K562 (cell line): ENCODE results near the gene HRH3. TPM values are rescaled to one million over a fixed set of nuclear protein-coding genes. Genes with fewer than 3 reads are reported as not detected.

Experiments
- ATAC-seq: fragments of 200-7000 bp; cut with Tn5 transposase; 3 replicates; pipeline ENCODE4 v1.9.1; 2020; ENCODE audit warnings: moderate library complexity
- BruUV-seq: library from RNA; stranded (reverse); fragments of 400-500 nt; replicated peaks from 2 replicates; lab custom pipeline; 2021; lab: Mats Ljungman, UMichigan
- CTCF ChIA-PET: fragments of 300-600 bp; formaldehyde crosslinking; extraction: SDS; loops from one replicate; lab custom pipeline; 2021; ENCODE audit warnings: low intra/inter-chr PET ratio; lab: Yijun Ruan, JAX
- POLR2A ChIA-PET: fragments of 300-600, 350-650 bp; sonication (Branson Sonifier 250); formaldehyde crosslinking; extraction: SDS; loops from one replicate; lab custom pipeline; 2021; ENCODE audit warnings: antibody characterized with exemption, inconsistent platforms; lab: Yijun Ruan, JAX
- DNase-seq, 4 experiments: peaks; one replicate each; pipeline versions ENCODE4 v3.0.0 to v3.0.0-alpha.2; 2011 to 2018; ENCODE audit warnings: low spot score in 3 of 4, mixed read lengths in 3 of 4; ENCODE audit errors: extremely low read depth in 1 of 4
- FAIRE-seq: peaks from 2 replicates; lab custom pipeline; 2011; peaks lifted over from hg19 to GRCh38; lab: Jason Lieb, UNC
- H2AFZ ChIP-seq: 2 replicates; pipeline ENCODE4 v1.6.0; 2011; ENCODE audit warnings: low read depth, low read length, control low read depth, inconsistent platforms
- H3K27ac ChIP-seq: fragments of 200-600 bp; 3 replicates; pipeline ENCODE4 v1.8.0; 2011; ENCODE audit warnings: low read depth, mild to moderate bottlenecking, control low read depth, inconsistent platforms, low read length, moderate library complexity, mixed read lengths; ENCODE audit errors: extremely low read depth
- H3K27me3 ChIP-seq, 2 experiments: fragments of 300-600 bp in 1 of 2; 2 replicates in 1 of 2; 3 replicates in 1 of 2; pipeline versions ENCODE4 v1.6.0 to v1.8.0; 2011; ENCODE audit warnings: inconsistent platforms in 2 of 2, low read length in 2 of 2, mild to moderate bottlenecking in 1 of 2, mixed read lengths in 1 of 2, moderate library complexity in 1 of 2; ENCODE audit not compliant: control insufficient read depth in 2 of 2, insufficient read depth in 2 of 2
- H3K36me3 ChIP-seq: fragments of 300-600 bp; 3 replicates; pipeline ENCODE4 v1.8.0; 2011; ENCODE audit warnings: mild to moderate bottlenecking, low read length, inconsistent platforms; ENCODE audit not compliant: control insufficient read depth, insufficient read depth
- H3K4me1 ChIP-seq, 2 experiments: fragments of 200-600 bp in 1 of 2; replicated peaks in 1 of 2; 2 replicates in 1 of 2; 3 replicates in 1 of 2; pipeline versions ENCODE4 v1.5.1 to v1.8.0; 2011; ENCODE audit warnings: inconsistent platforms in 2 of 2, low read length in 2 of 2, mild to moderate bottlenecking in 1 of 2, mixed read lengths in 1 of 2, moderate library complexity in 1 of 2; ENCODE audit not compliant: control insufficient read depth in 2 of 2, insufficient read depth in 2 of 2
- H3K4me2 ChIP-seq: 2 replicates; pipeline ENCODE4 v1.6.1; 2011; ENCODE audit warnings: low read length, control low read depth, inconsistent platforms, mixed read lengths; ENCODE audit not compliant: insufficient read depth
- H3K4me3 ChIP-seq: fragments of 200-600 bp; sonication (generic), shearing (Covaris generic); 2 replicates; pipeline ENCODE4 v1.5.1; 2016; ENCODE audit warnings: control low read depth, inconsistent platforms
- H3K79me2 ChIP-seq: fragments of 200-600 bp; 3 replicates; pipeline ENCODE4 v1.8.0; 2011; ENCODE audit warnings: low read length, inconsistent platforms; ENCODE audit not compliant: control insufficient read depth, insufficient read depth
- H3K9ac ChIP-seq, 2 experiments: 2 replicates each; pipeline versions ENCODE4 v1.6.0 to v1.6.1; 2011; ENCODE audit warnings: low read depth in 2 of 2, low read length in 2 of 2, control low read depth in 1 of 2, inconsistent platforms in 1 of 2, mild to moderate bottlenecking in 1 of 2, mixed read lengths in 1 of 2; ENCODE audit not compliant: insufficient read depth in 1 of 2
- H3K9me1 ChIP-seq: one replicate; pipeline ENCODE4 v1.6.0; 2011; ENCODE audit warnings: inconsistent platforms, mild to moderate bottlenecking, low read length, moderate library complexity; ENCODE audit not compliant: control insufficient read depth, insufficient read depth
- H3K9me3 ChIP-seq: replicated peaks from 2 replicates; pipeline ENCODE4 v1.5.1; 2011; ENCODE audit warnings: low read depth, low read length, inconsistent platforms; ENCODE audit not compliant: control insufficient read depth, insufficient read depth
- H4K20me1 ChIP-seq: replicated peaks from 2 replicates; pipeline ENCODE4 v1.6.1; 2011; ENCODE audit warnings: low read length, inconsistent platforms, mixed read lengths; ENCODE audit not compliant: control insufficient read depth, insufficient read depth
- DLX4 ChIP-seq: fragments of 250-450 bp; sonication (Bioruptor Pico); IDR thresholded peaks from 2 replicates; pipeline ENCODE4 v1.6.1; 2021; ENCODE audit warnings: mild to moderate bottlenecking
- FOXA3 ChIP-seq, 2 experiments: fragments of 450-650 bp in 1 of 2; sonication (generic) in 1 of 2; formaldehyde crosslinking; IDR thresholded peaks in 1 of 2; conservative IDR thresholded peaks in 1 of 2; 2 replicates each; pipeline versions ENCODE4 v1.4.0 to v1.8.0; 2020 to 2022; ENCODE audit warnings: mild to moderate bottlenecking in 2 of 2, missing genetic modification reagents in 1 of 2
- GABPA ChIP-seq: fragments of 200-800 bp; sonication (Bioruptor generic); conservative IDR thresholded peaks from 2 replicates; pipeline ENCODE4 v1.6.1; 2016; ENCODE audit warnings: low read depth, missing genetic modification characterization, missing compliant biosample characterization
- MCM2 ChIP-seq: fragments of 450-650 bp; IDR thresholded peaks from 2 replicates; pipeline ENCODE4 v1.6.1; 2017; ENCODE audit warnings: low read depth, mild to moderate bottlenecking
- MYNN ChIP-seq, 2 experiments: sonication (generic); formaldehyde crosslinking in 1 of 2; IDR thresholded peaks; 2 replicates each; pipeline versions ENCODE4 v1.5.0 to v1.6.1; 2016 to 2020; ENCODE audit warnings: antibody characterized with exemption in 1 of 2, missing genetic modification reagents in 1 of 2
- RBBP5 ChIP-seq: fragments of 200-600 bp; sonication (generic); IDR thresholded peaks from 2 replicates; pipeline ENCODE4 v1.6.1; 2012; ENCODE audit warnings: borderline replicate concordance, mild to moderate bottlenecking, low read length, control low read depth, inconsistent platforms; ENCODE audit not compliant: insufficient read depth, poor library complexity, severe bottlenecking
- RBFOX2 ChIP-seq: fragments of 200-400 bp; formaldehyde crosslinking; IDR thresholded peaks from 2 replicates; pipeline ENCODE4 v1.6.1; 2017; ENCODE audit warnings: low read depth, mild to moderate bottlenecking, low read length, moderate library complexity
- RBM39 ChIP-seq: fragments of 200-400 bp; formaldehyde crosslinking; optimal IDR thresholded peaks from 2 replicates; pipeline ENCODE3; 2018; ENCODE audit warnings: low read depth, low read length
- SAFB2 ChIP-seq: fragments of 200-400 bp; formaldehyde crosslinking; IDR thresholded peaks from 2 replicates; pipeline ENCODE4 v1.6.1; 2018; ENCODE audit warnings: borderline replicate concordance, low read length, low read depth, moderate library complexity; ENCODE audit not compliant: severe bottlenecking
- SAP30 ChIP-seq: fragments of 200-600 bp; sonication (generic); IDR thresholded peaks from 2 replicates; pipeline ENCODE4 v1.6.1; 2012; ENCODE audit warnings: borderline replicate concordance, low read depth, mild to moderate bottlenecking, moderate library complexity, low read length, control low read depth, inconsistent platforms; ENCODE audit not compliant: insufficient read depth, poor library complexity, severe bottlenecking
- TARDBP ChIP-seq: fragments of 450-650 bp; IDR thresholded peaks from 2 replicates; pipeline ENCODE4 v1.6.1; 2016
- THRB ChIP-seq: fragments of 450-650 bp; formaldehyde crosslinking; conservative IDR thresholded peaks from 2 replicates; pipeline ENCODE4 v1.4.0; 2022; ENCODE audit warnings: mild to moderate bottlenecking, missing genetic modification characterization
- UBTF ChIP-seq, 2 experiments: IDR thresholded peaks; 2 replicates each; pipeline ENCODE4 v1.6.1; 2012; ENCODE audit warnings: improper control_type of control experiment in 2 of 2, low read depth in 2 of 2, low read length in 2 of 2, borderline replicate concordance in 1 of 2
- ZFX ChIP-seq: sonication (generic); formaldehyde crosslinking; IDR thresholded peaks from 2 replicates; pipeline ENCODE4 v1.8.0; 2022; ENCODE audit warnings: mild to moderate bottlenecking, missing genetic modification reagents, moderate library complexity
- ZNF766 ChIP-seq: fragments of 200-800 bp; sonication (Bioruptor generic); conservative IDR thresholded peaks from 2 replicates; pipeline ENCODE4 v1.6.1; 2016; ENCODE audit warnings: missing genetic modification characterization, missing compliant biosample characterization
- WGBS: fragments of 100-300 bp; shearing (Covaris generic); methylation state at CpG from one replicate; pipeline ENCODE4 v1.1.6; 2016; ENCODE audit warnings: low coverage, mixed read lengths; ENCODE audit not compliant: insufficient coverage; ENCODE audit errors: missing lambda C conversion rate; 5-methylcytosine and 5-hydroxymethylcytosine counted together
- in situ Hi-C: fragments of 300-500 bp; cut with MboI; formaldehyde crosslinking; loops from 4 replicates; pipeline ENCODE4 v1.15.0; 2018; ENCODE audit warnings: inconsistent platforms, mixed read lengths
- intact Hi-C: fragments of 100-400 bp; cut with micrococcal nuclease; formaldehyde crosslinking; loops from 2 replicates; pipeline ENCODE4 v1.14.2; 2022
- polyA plus RNA-seq, 8 experiments: library from polyadenylated mRNA; depleted of rRNA in 4 of 8; stranded (reverse) in 5 of 8; unstranded in 3 of 8; fragments of >200 nt; fragmentation: Nextera tagmentation in 2 of 8; fragmentation: Illumina TruSeq in 1 of 8; extraction: Ambion mirVana in 2 of 8; extraction: Trizol in 1 of 8; gene quantifications; 2 replicates each; pipeline versions ENCODE4 v1.2.1 to v1.2.3, GENCODE V29; 2011 to 2014; ENCODE audit warnings: inconsistent platforms in 1 of 8, missing spikeins in 1 of 8
- total RNA-seq, 7 experiments: library from RNA; depleted of rRNA in 6 of 7; stranded (reverse); fragments of >200 nt in 6 of 7; fragmentation: Illumina TruSeq in 2 of 7; extraction: Trizol in 2 of 7; gene quantifications; 2 replicates each; pipeline versions ENCODE4 v1.2.1 to v1.2.3, GENCODE V29; 2011 to 2021; ENCODE audit warnings: low replicate concordance in 1 of 7

Gene HRH3
- total and polyA plus RNA-seq, 9 of the 15 experiments (the other 6 are each of a cell fraction or from before 2014, with no cell fraction given) = not detected

- H3K27me3 ChIP-seq = no peaks in the 10 kb centered on the region
- POLR2A ChIA-PET = interaction anchor here (0.7 to 1.1 kb wide), 2 partner anchors 16 to 68 kb away, joined by 3 read pairs; no protein-coding TSS in a partner anchor
- H3K9me1 ChIP-seq = peaks cover 11% of the 10 kb centered on the region
- peak overlapping the region; percentile 84 for H3K4me2 ChIP-seq
- H2AFZ ChIP-seq = no peak overlapping the region
- H3K4me3 ChIP-seq = peak overlapping the region; percentile 68
- intact Hi-C loops = loop anchor here (2.0 kb wide), 1 partner anchor 64 kb away; the partner anchor contains the start of gene ADRM1
- peaks cover 31% of the 10 kb centered on the region for H4K20me1 ChIP-seq
- 0 out of 2 replicates have a peak, but pooled peaks cover 1% of the 10 kb centered on the region for H3K9me3 ChIP-seq
- H3K79me2 ChIP-seq = peaks cover 41% of the 10 kb centered on the region
- H3K36me3 ChIP-seq = peaks cover 14% of the 10 kb centered on the region; the same call in 2 of the 3 replicates
- peak overlapping the region; percentile 62; the same call in 2 of the 3 replicates for H3K27ac ChIP-seq
- DNase-seq = peak in 2 of 4 experiments; percentile 29 to 36
- CTCF ChIA-PET = interaction anchor here (0.9 kb wide), 1 partner anchor 64 kb away, joined by 3 read pairs; the partner anchor contains the start of gene ADRM1
- BruUV-seq = no TSS peak
- in situ Hi-C loops = no loop called here
- 2% methylated on average over 17 of the region's 70 CpGs for WGBS
- ATAC-seq = peak; percentile 8
- H3K4me1 ChIP-seq = peaks cover 12 to 56% of the 10 kb centered on the region in 2 experiments; a peak in 4 of 5 replicates
- peak overlapping the region; percentile 49 to 97 for H3K9ac ChIP-seq
- FAIRE-seq = no peak
- TF ChIP-seq RBFOX2 (peak; percentile 26), MCM2 (no peak), TARDBP (no peak), GABPA (peak; percentile 84), THRB (CRISPR knock-in tag) (no peak), SAP30 (peak; percentile 8), RBBP5 (peak; percentile 13), UBTF (IDR thresholded peaks at IDR 0.05; ENCODE audit: borderline replicate concordance in 1 of 2, low read depth in 2 of 2, low read length in 2 of 2) (0 out of 4 replicates have a peak, but pooled peaks of 1 of the 2 experiments have one; percentile 46), RBM39 (no peak), ZFX (peak; percentile 60), FOXA3 (CRISPR knock-in tag; conservative IDR thresholded peaks at IDR 0.05 in 1 of 2, IDR thresholded peaks at IDR 0.05 in 1 of 2) (0 out of 4 replicates have a peak, but pooled peaks of 1 of the 2 experiments have one; percentile 29), DLX4 (no peak), SAFB2 (no peak), MYNN (IDR thresholded peaks at IDR 0.05) (no peak), MYNN (CRISPR knock-in tag; IDR thresholded peaks at IDR 0.05) (no peak), ZNF766 (no peak)
Measured at GRCh38 chr20:62238569-62239277, 18.6 kb upstream of the HRH3 start.
